ENCODE results near the gene MYBPC3. TPM values are rescaled to one million over a fixed set of nuclear protein-coding genes. Genes with fewer than 3 reads are reported as not detected.
"Not testable (repeated sequence)": the region's sequence is repeated elsewhere in the genome, so short reads cannot be mapped to it uniquely, and the experiment has no call there.

The MYBPC3 gene
- total RNA-seq, 1 experiment from 2014 or later: not detected

DNA sequence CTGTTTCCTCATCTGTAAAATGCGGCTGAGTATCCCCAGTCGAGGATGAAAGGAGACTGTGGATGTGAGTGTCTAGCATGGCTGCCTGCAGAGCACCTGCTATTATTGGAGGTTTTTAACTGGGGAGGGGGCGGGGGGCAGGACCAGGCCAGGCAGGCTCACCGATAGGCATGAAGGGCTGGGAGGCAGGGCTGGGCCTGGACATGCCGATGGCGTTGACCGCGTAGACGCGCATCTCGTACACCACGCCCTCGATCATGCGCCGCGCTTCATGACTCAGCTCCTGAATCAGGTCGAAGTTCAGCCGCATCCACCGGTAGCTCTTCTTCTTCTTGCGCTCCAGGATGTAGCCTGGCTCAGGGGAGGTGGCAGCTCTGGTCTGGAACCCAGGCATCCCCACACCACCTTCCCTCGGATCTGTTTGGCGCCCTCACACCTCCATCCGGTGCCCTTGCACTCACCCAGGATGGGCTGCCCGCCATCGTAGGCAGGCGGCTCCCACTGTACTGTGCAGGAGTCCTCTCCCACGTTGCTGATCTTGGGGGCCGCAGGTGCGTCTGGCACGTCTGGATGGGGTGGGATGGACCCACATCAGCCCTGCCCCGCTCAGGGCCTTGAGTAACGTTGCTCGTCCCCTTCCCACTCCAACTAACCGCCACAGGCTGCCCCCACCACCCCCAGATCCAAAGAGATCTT, 15.1 kb downstream of the MYBPC3 start:
- Mint-ChIP-seq H3K9me3 (ENCODE audit: unreplicated experiment) (no peaks in the 10 kb centered on the region), H3K4me1 (ENCODE audit: insufficient read depth, unreplicated experiment) (no peaks in the 10 kb centered on the region), H3K27me3 (ENCODE audit: insufficient read depth, unreplicated experiment) (no peaks in the 10 kb centered on the region), H3K4me3 (ENCODE audit: unreplicated experiment) (no peak overlapping the region), H3K36me3 (ENCODE audit: insufficient read depth, unreplicated experiment) (no peaks in the 10 kb centered on the region), H3K27ac (ENCODE audit: low read depth, unreplicated experiment) (no peak overlapping the region)
- ChIA-PET CTCF (interaction anchor here (0.9 kb wide), 1 partner anchor 75 kb away, joined by 3 read pairs; no protein-coding TSS in a partner anchor), POLR2A (interaction anchor here (0.8 kb wide), 1 partner anchor 15 kb away, joined by 3 read pairs; the partner anchor contains the start of gene MYBPC3)
- no TSS peak for BruUV-seq (replicated peaks)
- intact Hi-C loops (cut with micrococcal nuclease): no loop called here
- TF ChIP-seq, protein P1, sequence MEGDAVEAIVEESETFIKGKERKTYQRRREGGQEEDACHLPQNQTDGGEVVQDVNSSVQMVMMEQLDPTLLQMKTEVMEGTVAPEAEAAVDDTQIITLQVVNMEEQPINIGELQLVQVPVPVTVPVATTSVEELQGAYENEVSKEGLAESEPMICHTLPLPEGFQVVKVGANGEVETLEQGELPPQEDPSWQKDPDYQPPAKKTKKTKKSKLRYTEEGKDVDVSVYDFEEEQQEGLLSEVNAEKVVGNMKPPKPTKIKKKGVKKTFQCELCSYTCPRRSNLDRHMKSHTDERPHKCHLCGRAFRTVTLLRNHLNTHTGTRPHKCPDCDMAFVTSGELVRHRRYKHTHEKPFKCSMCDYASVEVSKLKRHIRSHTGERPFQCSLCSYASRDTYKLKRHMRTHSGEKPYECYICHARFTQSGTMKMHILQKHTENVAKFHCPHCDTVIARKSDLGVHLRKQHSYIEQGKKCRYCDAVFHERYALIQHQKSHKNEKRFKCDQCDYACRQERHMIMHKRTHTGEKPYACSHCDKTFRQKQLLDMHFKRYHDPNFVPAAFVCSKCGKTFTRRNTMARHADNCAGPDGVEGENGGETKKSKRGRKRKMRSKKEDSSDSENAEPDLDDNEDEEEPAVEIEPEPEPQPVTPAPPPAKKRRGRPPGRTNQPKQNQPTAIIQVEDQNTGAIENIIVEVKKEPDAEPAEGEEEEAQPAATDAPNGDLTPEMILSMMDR (IDR thresholded peaks at IDR 0.05; ENCODE audit: unreplicated experiment): no peak
- no peak for DNase-seq (ENCODE audit: unreplicated experiment)

DNA sequence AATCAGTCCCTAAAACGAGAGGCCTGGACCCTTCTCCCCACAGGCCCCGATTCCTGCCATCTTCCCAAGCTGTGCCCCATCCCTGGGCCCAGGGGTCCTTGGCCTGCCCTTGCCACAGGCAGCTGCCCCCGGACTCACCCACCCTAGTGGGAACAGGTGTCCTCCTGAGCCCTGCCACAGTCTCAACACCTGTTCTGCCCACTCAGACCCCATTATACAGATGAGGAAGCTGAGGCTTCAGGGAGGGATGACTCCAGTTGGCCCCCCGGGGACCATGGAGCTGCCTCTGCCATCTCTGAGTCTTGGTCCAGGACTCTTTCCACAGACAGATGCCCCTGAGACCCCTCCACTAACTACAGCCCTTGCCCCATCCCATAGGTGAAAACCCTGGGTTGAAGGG, 15.9 kb downstream of the MYBPC3 start:
- H3K4me1 Mint-ChIP-seq (ENCODE audit: insufficient read depth, unreplicated experiment): no peaks in the 10 kb centered on the region
- BruUV-seq (replicated peaks): no TSS peak
- intact Hi-C loops (cut with micrococcal nuclease): no loop called here
- H3K36me3 Mint-ChIP-seq (ENCODE audit: insufficient read depth, unreplicated experiment): no peaks in the 10 kb centered on the region
- DNase-seq (ENCODE audit: unreplicated experiment): no peak
- no peak overlapping the region for H3K4me3 Mint-ChIP-seq (ENCODE audit: unreplicated experiment)
- TF ChIP-seq, protein P1 (IDR thresholded peaks at IDR 0.05; ENCODE audit: unreplicated experiment): no peak
- H3K27me3 Mint-ChIP-seq (ENCODE audit: insufficient read depth, unreplicated experiment): no peaks in the 10 kb centered on the region
- H3K27ac Mint-ChIP-seq (ENCODE audit: low read depth, unreplicated experiment): no peak overlapping the region
- no peaks in the 10 kb centered on the region for H3K9me3 Mint-ChIP-seq (ENCODE audit: unreplicated experiment)
- CTCF ChIA-PET: no interaction called here
- POLR2A ChIA-PET: interaction anchor here (0.8 kb wide), 1 partner anchor 16 kb away, joined by 3 read pairs; the partner anchor contains the start of gene MYBPC3

DNA sequence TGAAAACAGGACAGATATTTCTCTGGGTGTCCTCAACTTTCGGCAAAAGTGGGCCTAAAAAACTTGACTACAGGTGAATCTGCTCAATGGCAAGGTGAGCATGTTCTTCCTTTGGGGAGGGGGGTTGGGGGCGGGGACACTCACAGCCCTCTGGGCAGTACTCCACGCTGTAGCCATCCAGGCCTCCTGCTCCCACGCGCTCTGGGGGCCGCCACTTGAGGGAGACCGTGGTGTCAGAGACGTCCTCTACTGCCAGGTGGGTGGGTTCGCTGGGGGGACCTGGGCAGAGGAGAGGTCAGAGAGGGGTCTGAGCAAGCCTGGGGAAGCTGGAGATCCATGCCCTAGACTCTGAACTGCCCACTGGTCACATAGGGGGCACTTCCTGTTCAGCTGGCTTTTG, 16.8 kb downstream of the MYBPC3 start:
- peaks cover 1% of the 10 kb centered on the region for H3K36me3 Mint-ChIP-seq (ENCODE audit: insufficient read depth, unreplicated experiment)
- no peak overlapping the region for H3K4me3 Mint-ChIP-seq (ENCODE audit: unreplicated experiment)
- ChIA-PET CTCF (no interaction called here), POLR2A (interaction anchor here (0.6 kb wide), 1 partner anchor 10 kb away, joined by 3 read pairs; no protein-coding TSS in a partner anchor)
- no peaks in the 10 kb centered on the region for H3K27me3 Mint-ChIP-seq (ENCODE audit: insufficient read depth, unreplicated experiment)
- no peak for DNase-seq (ENCODE audit: unreplicated experiment)
- no TSS peak for BruUV-seq (replicated peaks)
- no peak overlapping the region for H3K27ac Mint-ChIP-seq (ENCODE audit: low read depth, unreplicated experiment)
- TF ChIP-seq, protein P1 (IDR thresholded peaks at IDR 0.05; ENCODE audit: unreplicated experiment): no peak
- no peaks in the 10 kb centered on the region for H3K4me1 Mint-ChIP-seq (ENCODE audit: insufficient read depth, unreplicated experiment)
- intact Hi-C loops (cut with micrococcal nuclease): no loop called here
- H3K9me3 Mint-ChIP-seq (ENCODE audit: unreplicated experiment): no peaks in the 10 kb centered on the region

DNA sequence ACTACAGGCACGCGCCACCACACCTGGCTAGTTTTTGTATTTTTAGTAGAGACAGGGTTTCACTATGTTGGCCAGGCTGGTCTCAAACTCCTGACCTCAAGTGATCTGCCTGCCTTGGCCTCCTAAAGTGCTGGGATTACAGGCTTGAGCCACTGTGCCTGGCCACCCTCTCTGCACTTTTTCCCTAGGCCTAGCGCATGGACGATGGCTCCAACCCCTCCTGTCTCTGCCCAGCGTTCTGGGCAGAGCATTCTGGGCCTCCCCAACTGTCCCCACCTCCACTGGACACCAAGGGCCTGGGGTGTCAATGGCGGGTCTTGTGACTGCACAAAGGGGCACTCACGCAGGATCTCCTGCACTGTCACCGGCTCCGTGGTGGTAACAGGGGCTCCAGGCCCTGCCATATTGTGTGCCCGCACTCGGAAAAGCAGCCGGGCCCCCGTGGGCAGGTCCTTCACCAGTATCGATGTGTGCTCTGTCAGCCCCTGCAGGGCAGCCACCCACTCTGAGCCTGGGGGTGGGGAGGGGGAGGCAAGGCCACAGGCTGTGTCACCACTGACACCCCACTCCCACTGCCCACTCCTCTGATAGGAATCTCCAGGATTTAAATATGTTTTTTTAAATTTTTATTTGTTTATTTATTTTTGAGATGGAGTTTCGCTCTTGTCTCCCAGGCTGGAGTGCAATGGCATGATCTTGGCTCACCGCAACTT, 17.6 kb downstream of the MYBPC3 start:
- H3K9me3 Mint-ChIP-seq (ENCODE audit: unreplicated experiment); intact Hi-C loops (cut with micrococcal nuclease); BruUV-seq (replicated peaks); H3K27ac Mint-ChIP-seq (ENCODE audit: low read depth, unreplicated experiment); H3K4me3 Mint-ChIP-seq (ENCODE audit: unreplicated experiment); H3K4me1 Mint-ChIP-seq (ENCODE audit: insufficient read depth, unreplicated experiment); DNase-seq (ENCODE audit: unreplicated experiment); H3K27me3 Mint-ChIP-seq (ENCODE audit: insufficient read depth, unreplicated experiment): not testable (repeated sequence)
- ChIA-PET POLR2A (interaction anchor here (0.6 kb wide), 1 partner anchor 9 kb away, joined by 3 read pairs; no protein-coding TSS in a partner anchor), CTCF (interaction anchor here (0.6 kb wide), 1 partner anchor 20 kb away, joined by 3 read pairs; no protein-coding TSS in a partner anchor)
- peaks cover 10% of the 10 kb centered on the region for H3K36me3 Mint-ChIP-seq (ENCODE audit: insufficient read depth, unreplicated experiment)
